HG02759 (cell line): ENCODE measurements around the gene PDLIM7.

Experiments used
- ATAC-seq: cut with Tn5 transposase; IDR thresholded peaks from one replicate; pipeline ENCODE4 v1.9.1; 2021; ENCODE audit warnings: mild to moderate bottlenecking, moderate library complexity; ENCODE audit not compliant: unreplicated experiment

PDLIM7 gene

DNA sequence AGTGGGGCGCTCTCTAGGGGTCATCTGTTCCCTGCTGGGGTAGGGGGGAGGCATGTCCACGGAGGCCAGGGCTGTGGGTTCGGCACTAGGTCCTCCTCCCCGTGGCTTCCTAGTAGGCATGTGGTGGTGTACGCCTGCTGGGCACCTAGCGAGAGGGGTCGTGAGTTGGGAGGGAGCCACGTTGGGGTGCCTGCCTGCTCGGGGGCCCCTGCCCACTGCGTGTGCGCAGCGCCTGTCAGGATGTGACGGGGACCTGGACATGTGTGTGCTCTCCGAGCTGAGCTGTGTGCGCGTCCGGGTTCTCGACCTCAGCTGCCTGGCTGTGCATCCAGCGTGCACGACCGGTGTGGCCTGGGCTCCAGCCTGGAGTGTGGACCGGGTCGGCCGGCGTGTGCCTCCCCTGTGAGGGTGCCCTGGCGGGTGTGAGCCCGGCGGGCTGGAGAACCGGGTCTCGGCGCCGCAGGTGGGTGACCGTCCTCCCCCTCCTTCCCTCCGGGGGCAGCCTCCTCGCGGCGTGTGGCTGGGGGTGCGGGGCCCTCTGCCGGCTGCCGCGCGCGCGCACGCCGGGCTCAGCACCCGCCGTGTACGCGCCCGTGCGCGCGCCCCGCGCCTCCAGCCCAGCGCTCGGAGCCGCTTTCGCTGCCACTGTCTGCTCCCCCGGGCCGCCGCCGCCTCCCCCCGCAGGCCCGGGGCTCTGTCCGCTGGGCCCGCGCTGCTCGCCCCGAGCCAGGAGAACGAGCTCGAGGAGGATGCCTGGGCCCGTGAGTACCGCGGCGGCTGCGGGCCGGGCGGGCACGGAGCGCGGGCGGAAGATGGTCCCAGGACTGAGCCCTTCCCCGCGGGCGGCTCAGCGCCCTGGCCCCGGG is 51.0 kb downstream of the PDLIM7 start, which contains the start of gene PRR7:
TSS of gene PRR7 (plus strand) at position 615 of the 866 bp plus-strand sequence. CDS start 8,254 bp downstream, outside the sequence.
- ATAC-seq: peak; percentile 64

GRCh38 chr5:177445917-177446199 is 51.5 kb downstream of the PDLIM7 start:
- no peak for ATAC-seq

DNA sequence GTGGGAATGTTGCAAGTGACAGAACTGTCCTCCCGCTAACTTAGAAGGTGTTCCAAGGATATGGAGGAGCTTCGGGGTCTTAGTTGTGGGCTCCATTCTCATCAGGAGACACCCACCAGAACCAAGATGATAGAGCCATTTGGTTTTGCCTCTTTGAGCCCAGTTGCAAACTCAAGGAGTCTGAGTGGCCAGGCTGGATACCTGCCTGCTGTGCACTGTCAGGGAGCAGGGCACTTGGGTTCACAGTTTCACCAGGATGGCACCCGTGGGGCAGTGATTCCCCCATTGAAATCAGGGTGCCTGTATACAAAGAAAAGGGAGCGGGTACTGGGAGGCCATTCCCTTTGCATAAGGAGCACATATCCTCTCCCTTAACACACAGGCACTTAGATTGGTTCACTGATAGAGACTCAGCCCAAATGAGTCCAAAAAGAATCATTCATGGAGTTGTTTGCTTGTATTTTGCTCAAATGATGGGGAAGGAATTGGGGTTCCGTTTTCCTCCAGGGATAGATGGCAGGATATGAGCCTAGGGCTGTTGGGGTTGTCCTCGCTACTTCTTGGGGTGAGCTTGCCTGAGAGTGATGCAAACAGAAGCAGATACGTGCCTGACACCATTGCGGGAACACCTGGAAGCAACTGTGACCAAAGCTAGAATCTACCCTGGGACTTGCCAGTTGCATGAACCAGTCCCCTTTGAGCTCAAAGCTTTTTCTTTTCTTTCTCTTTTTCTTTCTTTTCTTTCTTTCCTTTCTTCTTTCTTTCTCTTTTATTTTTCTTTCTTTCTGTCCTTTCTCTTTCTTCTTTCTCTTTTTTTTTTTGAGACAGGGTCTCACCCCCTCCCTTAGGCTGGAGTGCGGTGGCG is 52.1 kb downstream of the PDLIM7 start:
- ATAC-seq: no peak

DNA sequence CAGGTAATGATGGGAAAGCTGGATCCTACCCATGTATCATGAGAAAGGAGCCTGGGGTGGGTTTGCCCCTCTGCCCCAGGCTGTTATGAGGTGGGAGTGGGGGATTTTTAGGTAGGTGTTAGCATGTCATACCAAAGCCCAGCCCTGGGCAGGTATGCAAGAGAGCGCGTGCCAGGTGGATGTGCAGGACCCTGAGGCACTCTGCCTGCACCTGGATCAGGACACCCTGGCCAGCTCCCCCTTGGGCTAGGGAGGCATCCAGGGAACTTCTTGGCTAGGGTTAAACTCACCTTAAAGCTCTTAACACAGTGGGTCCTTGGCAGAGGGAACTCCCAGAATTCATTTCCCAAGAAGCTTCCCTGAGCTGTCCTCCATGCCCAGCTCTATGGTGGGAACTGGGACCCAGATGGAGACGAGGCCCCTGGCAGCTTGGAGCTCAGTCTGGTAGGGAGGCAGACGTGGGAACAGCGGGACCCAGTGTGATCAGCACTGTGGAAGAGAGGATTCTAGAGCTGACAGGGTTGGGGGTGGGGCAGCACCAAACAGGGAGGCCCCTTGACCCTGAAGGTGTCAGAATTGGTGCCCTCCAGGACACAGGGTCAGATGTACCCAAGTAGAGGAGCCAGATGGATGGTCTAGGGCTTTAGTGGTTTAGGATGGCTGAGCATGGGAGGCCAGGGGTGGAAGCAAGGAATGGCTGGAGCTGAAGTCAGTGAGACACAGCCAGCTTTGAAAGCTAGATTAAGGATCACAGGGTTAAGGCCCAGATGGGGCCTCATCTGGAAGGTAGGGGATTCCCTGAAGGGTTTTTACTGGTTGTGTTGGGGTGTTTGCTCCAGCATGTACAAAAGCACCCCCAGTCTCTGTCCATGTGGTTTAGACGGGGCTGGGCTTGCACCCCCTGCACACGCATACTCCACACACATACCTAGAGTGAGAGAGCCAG is 53.0 kb downstream of the PDLIM7 start:
- ATAC-seq: no peak

GRCh38 chr5:177443144-177443983 is 54.0 kb downstream of the PDLIM7 start:
- no peak for ATAC-seq

DNA sequence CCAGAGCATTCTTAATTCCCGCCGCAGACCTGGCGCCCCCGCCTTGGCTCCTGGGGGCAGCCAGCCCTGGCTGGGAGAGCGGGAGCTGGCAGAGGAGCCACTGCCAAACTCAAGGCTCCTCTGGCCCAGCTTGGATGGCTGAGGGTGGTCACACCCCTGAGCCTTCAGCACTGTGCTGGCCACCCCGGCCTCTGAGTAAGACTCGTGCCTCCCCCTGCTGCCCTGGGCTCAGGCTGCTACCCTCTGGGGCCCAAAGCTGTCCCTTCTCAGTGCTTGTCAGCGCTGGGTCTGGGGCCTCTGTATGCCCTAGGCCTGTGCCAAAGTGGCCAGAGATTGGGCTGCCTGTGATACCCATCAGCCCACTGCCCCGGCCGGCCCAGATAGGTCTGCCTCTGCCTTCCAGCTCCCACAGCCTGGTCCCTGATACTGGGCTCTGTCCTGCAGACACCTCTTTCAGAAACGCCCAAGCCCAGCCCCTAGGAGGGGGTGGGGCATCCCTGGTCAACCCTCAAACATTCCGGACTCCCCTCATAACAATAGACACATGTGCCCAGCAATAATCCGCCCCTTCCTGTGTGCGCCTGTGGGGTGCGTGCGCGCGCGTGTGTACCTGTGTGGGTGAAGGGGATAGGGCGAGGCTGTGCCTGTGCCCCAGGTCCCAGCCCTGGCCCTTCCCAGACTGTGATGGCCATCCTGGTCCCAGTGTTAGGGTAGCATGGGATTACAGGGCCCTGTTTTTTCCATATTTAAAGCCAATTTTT is 55.2 kb downstream of the PDLIM7 start:
- ATAC-seq: no peak

- ATAC-seq: no peak
These were observed 56.2 kb downstream of the PDLIM7 start for GRCh38 chr5:177440990-177441780.

- no peak for ATAC-seq
These were observed 57.0 kb downstream of the PDLIM7 start for GRCh38 chr5:177440211-177440989.

DNA sequence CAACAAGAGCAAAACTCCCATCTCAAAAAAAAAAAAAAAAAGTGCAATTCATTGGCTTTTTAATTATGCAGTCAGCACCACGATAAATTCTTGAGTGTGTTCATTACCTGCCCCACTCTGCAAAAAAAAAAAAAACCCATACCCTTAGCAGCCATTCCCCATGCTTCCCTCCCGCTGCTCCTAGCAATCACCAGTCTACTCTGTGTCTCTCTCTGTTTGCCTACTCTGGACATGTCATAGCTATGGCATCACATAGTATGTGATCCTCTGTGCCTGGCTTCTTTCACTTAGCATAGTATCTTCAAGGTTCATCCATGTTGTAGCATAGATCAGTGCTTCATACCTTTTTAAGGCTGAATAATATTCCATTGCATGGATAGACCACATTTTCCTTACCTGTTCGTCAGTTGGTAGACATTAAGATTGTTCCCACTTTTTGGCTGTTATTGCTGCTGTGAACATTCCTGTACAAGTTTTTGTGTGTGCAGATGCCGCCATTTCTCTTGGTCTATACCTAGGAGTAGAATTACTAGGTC is 57.8 kb downstream of the PDLIM7 start:
- ATAC-seq: no peak

DNA sequence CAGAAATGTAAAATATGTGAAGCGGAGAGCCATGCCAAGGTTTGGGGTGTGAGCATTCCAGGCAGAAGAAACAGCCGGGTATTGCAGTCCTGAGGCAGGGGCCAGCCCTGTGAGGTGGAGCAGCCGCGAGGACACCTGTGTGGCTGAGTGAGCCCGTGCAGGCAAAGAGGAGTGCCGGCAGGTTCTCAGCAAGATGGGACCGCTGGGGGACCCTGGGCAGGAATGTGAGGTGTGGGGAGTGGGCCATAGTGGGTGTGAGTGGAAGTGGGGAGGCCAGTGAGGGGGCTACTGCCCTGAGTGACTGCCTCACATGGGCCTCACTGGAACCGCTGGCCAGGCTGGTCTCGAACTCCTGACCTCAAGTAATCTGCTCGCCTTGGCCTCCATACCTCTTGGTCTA is 58.9 kb downstream of the PDLIM7 start:
- no peak for ATAC-seq

DNA sequence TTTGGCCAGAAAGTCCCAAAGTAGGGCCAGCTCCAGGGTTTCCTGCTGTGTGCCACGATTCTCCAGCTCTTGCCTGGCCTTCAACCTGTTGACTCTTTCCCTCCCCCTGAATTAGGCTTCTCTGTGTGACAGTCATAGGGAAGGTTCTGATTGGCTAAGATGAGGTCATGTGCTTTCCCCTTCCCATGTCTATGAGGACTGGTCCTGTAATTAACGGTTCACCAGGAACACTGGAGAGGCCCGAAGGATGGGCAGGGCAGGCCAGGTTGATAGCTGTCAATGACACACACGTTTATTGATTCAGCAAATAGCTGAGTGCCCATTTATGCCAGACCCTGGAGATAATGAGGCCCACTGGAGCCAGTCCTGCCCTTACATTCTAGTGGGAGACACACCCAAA is 59.8 kb downstream of the PDLIM7 start:
- no peak for ATAC-seq

GRCh38 chr5:177435847-177436536 is 61.4 kb downstream of the PDLIM7 start:
- no peak for ATAC-seq

- ATAC-seq: no peak
These were observed 62.3 kb downstream of the PDLIM7 start for GRCh38 chr5:177434942-177435738.

GRCh38 chr5:177434437-177434836 is 63.0 kb downstream of the PDLIM7 start:
- ATAC-seq: no peak

DNA sequence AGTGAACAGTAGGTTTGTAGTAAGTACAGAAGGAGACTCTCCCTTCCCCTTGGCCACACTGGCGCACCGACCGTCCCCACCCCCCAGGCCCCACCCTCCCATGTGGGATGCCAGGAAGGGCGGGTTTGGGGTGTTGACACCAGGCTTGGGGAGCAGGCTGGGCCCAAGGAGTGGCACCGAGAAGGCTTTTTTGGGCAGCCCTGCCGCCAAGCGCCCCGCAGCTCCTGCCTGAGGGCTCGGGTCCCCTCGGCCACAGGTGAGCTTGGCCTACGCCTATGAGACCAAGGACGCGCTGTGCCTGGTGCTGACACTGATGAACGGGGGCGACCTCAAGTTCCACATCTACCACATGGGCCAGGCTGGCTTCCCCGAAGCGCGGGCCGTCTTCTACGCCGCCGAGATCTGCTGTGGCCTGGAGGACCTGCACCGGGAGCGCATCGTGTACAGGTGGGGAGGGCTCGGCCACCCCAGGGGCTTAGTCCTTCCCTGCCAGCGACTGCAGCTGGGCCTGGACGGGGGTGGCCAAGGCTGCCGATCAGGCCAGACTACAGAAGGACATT is 63.7 kb downstream of the PDLIM7 start:
- ATAC-seq: no peak
